Glutamatergic neuron (in vitro differentiated cells): ENCODE results near the gene MAL. TPM values are rescaled to one million over a fixed set of nuclear protein-coding genes. Genes with fewer than 3 reads are reported as not detected.

Experiments
- DNase-seq: peaks from one replicate; pipeline ENCODE4 v3.0.0; 2022
- H3K27ac Mint-ChIP-seq: one replicate; pipeline ENCODE4 v1.8.0; 2020; ENCODE audit warnings: mild to moderate bottlenecking, mixed read lengths, inconsistent platforms; ENCODE audit not compliant: unreplicated experiment
- H3K27me3 Mint-ChIP-seq: one replicate; pipeline ENCODE4 v1.8.0; 2020; ENCODE audit warnings: mild to moderate bottlenecking, moderate library complexity, mixed read lengths, inconsistent platforms; ENCODE audit not compliant: unreplicated experiment
- H3K36me3 Mint-ChIP-seq: one replicate; pipeline ENCODE4 v1.8.0; 2020; ENCODE audit warnings: mild to moderate bottlenecking, mixed read lengths, inconsistent platforms; ENCODE audit not compliant: unreplicated experiment
- H3K4me1 Mint-ChIP-seq: one replicate; pipeline ENCODE4 v1.8.0; 2020; ENCODE audit warnings: mild to moderate bottlenecking, low read depth, mixed read lengths, inconsistent platforms; ENCODE audit not compliant: unreplicated experiment
- H3K4me3 Mint-ChIP-seq: one replicate; pipeline ENCODE4 v1.8.0; 2020; ENCODE audit warnings: mild to moderate bottlenecking, mixed read lengths, inconsistent platforms; ENCODE audit not compliant: unreplicated experiment
- H3K9me3 Mint-ChIP-seq: one replicate; pipeline ENCODE4 v1.8.0; 2020; ENCODE audit warnings: mild to moderate bottlenecking, moderate library complexity, mixed read lengths, inconsistent platforms; ENCODE audit not compliant: unreplicated experiment
- CTCF ChIP-seq: fragments of 200-600 bp; sonication (generic); IDR thresholded peaks from one replicate; pipeline ENCODE4 v1.5.0; 2021; ENCODE audit not compliant: partially characterized antibody, unreplicated experiment
- total RNA-seq: library from RNA; stranded (reverse); fragmentation: NEBNext Ultra II Directional; extraction: Animal tissue kit (Norgen Biotek cat#: 25700); gene quantifications from one replicate; pipeline ENCODE4 v1.2.1, GENCODE V29; 2021; ENCODE audit not compliant: unreplicated experiment

MAL gene
- total RNA-seq, 1 donor from 2014 or later: 9.0 TPM

- Mint-ChIP-seq H3K4me1 (peaks cover 18% of the 10 kb centered on the region), H3K9me3 (peaks cover 19% of the 10 kb centered on the region), H3K36me3 (no peaks in the 10 kb centered on the region), H3K27ac (peak overlapping the region; percentile 93), H3K27me3 (peaks cover 11% of the 10 kb centered on the region), H3K4me3 (peak overlapping the region; percentile 85)
- no peak for DNase-seq
- no peak for TF ChIP-seq CTCF
Observed at GRCh38 chr2:95077530-95077825, 52.0 kb downstream of the MAL start.

GRCh38 chr2:95077861-95078603, 52.5 kb downstream of the MAL start:
- peak; percentile 65 for DNase-seq
- no peaks in the 10 kb centered on the region for H3K36me3 Mint-ChIP-seq
- peaks cover 19% of the 10 kb centered on the region for H3K9me3 Mint-ChIP-seq
- TF ChIP-seq CTCF: no peak
- peak overlapping the region; percentile 85 for H3K4me3 Mint-ChIP-seq
- peaks cover 11% of the 10 kb centered on the region for H3K27me3 Mint-ChIP-seq
- peak overlapping the region; percentile 93 for H3K27ac Mint-ChIP-seq
- H3K4me1 Mint-ChIP-seq: peaks cover 18% of the 10 kb centered on the region

GRCh38 chr2:95079199-95079683, 53.7 kb downstream of the MAL start:
- DNase-seq: no peak
- Mint-ChIP-seq H3K27me3 (peaks cover 11% of the 10 kb centered on the region), H3K27ac (no peak overlapping the region), H3K36me3 (peaks cover 5% of the 10 kb centered on the region), H3K4me1 (peaks cover 18% of the 10 kb centered on the region), H3K4me3 (no peak overlapping the region), H3K9me3 (peaks cover 19% of the 10 kb centered on the region)
- TF ChIP-seq CTCF: no peak

- peaks cover 13% of the 10 kb centered on the region for H3K4me1 Mint-ChIP-seq
- TF ChIP-seq CTCF: no peak
- no peak for DNase-seq
- peaks cover 11% of the 10 kb centered on the region for H3K36me3 Mint-ChIP-seq
- no peak overlapping the region for H3K27ac Mint-ChIP-seq
- H3K4me3 Mint-ChIP-seq: no peak overlapping the region
- peaks cover 9% of the 10 kb centered on the region for H3K27me3 Mint-ChIP-seq
- H3K9me3 Mint-ChIP-seq: peaks cover 10% of the 10 kb centered on the region
Observed at GRCh38 chr2:95082477-95082876, 57.0 kb downstream of the MAL start.

- Mint-ChIP-seq H3K9me3 (no peaks in the 10 kb centered on the region), H3K4me3 (no peak overlapping the region), H3K36me3 (peaks cover 17% of the 10 kb centered on the region), H3K4me1 (no peaks in the 10 kb centered on the region), H3K27me3 (peaks cover 1% of the 10 kb centered on the region), H3K27ac (no peak overlapping the region)
- no peak for DNase-seq
- TF ChIP-seq CTCF: no peak
Observed at GRCh38 chr2:95086017-95086416, 60.5 kb downstream of the MAL start.
